Measurements from ENCODE around the gene PSMD14. TPM values are rescaled to one million over a fixed set of nuclear protein-coding genes. Genes with fewer than 3 reads are reported as not detected.

PSMD14 gene
- total RNA-seq, 2 experiments from 2014 or later, result 17.1 to 22.1 TPM

DNA sequence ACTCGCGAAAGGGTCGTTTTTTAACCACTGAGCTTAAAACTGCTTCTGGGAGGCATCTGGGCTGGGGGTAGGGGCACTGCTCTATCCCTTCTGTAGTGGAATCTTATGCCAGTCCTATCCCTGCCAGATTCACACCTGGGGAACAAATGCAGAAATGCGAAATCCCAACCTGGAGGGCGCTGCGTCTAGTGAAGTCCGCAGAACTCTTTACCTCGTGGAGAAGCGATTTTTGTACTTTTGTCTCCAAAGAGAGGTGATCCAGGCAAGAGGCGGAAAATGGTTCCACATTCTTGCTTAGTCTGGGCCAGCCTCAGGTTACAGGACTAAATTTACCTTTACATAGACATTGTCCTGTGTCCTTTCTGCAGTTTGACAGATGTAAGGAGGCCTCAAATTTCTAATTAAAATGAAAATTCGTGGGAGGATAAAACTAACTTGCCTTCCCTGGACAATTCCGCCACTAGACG is 118.3 kb downstream of the PSMD14 start:
- Mint-ChIP-seq H3K9me3 (peaks cover 2% of the 10 kb centered on the region), H3K27me3 (peaks cover 88% of the 10 kb centered on the region), H3K36me3 (ENCODE audit: low read depth) (no peaks in the 10 kb centered on the region), H3K4me1 (ENCODE audit: low read depth) (peaks cover 41% of the 10 kb centered on the region), H3K4me3 (peak overlapping the region; percentile 48), H3K27ac (no peak overlapping the region)
- Histone ChIP-seq H3K27me3 (ENCODE audit: control insufficient read depth in 1 of 2, insufficient read depth in 2 of 2, low read length in 2 of 2) (peaks cover 62 to 99% of the 10 kb centered on the region in 2 experiments), H3K9me3 (ENCODE audit: control insufficient read depth in 1 of 2, insufficient read depth in 1 of 2, low read length in 2 of 2) (peaks cover 10 to 25% of the 10 kb centered on the region in 2 experiments), H3K4me1 (ENCODE audit: insufficient read depth, low read length) (peaks cover 31% of the 10 kb centered on the region), H3K4me3 (ENCODE audit: low read length) (no peak overlapping the region), H3K36me3 (ENCODE audit: insufficient read depth, low read length) (no peaks in the 10 kb centered on the region), H3K27ac (ENCODE audit: low read depth in 1 of 2, low read length in 2 of 2) (no peak overlapping the region)
- DNase-seq, result no peak
- POLR2A ChIA-PET, result no interaction called here
- TF ChIP-seq, protein P1, sequence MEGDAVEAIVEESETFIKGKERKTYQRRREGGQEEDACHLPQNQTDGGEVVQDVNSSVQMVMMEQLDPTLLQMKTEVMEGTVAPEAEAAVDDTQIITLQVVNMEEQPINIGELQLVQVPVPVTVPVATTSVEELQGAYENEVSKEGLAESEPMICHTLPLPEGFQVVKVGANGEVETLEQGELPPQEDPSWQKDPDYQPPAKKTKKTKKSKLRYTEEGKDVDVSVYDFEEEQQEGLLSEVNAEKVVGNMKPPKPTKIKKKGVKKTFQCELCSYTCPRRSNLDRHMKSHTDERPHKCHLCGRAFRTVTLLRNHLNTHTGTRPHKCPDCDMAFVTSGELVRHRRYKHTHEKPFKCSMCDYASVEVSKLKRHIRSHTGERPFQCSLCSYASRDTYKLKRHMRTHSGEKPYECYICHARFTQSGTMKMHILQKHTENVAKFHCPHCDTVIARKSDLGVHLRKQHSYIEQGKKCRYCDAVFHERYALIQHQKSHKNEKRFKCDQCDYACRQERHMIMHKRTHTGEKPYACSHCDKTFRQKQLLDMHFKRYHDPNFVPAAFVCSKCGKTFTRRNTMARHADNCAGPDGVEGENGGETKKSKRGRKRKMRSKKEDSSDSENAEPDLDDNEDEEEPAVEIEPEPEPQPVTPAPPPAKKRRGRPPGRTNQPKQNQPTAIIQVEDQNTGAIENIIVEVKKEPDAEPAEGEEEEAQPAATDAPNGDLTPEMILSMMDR (IDR thresholded peaks at IDR 0.05), result no peak
- intact Hi-C loops (cut with DNase I, micrococcal nuclease), result no loop called here
- CTCF ChIA-PET, result no interaction called here
- no peak for ATAC-seq (ENCODE audit: poor library complexity)

DNA sequence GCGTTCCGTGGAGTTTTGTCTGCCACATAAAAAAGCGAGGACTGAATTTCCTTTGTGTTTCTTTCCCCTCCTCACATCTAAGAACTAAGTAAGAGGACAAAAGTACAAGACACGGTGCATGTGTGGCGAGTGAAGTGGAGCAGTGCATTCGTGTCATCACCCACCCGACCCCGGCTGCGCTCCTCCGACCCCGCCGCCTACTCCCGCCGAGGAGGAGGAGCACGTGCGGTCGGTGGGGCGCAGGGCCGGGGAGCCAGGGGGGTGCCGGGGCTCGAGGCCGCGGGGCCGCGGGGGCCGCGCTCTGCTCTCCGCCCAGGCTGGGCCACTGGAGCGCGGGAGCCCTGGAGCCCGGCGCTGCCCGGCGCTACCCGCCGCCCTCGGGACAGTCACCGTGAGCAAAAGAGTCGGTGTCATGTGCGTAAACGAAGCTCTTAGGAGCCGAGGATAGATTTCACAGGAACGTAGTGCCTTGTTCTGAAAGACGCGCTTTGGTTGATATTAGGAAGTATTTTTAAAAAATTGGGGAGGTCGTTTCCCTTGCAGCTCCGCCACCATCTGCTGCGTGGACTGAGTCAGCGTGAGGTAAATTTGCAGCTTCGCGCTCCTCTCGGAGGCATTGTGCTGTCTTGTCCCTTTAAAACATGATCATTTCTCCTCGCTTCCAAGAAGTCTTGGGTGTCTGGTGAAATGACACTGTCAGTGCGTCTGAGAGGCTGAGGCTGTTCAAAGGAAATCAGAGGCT is 118.9 kb downstream of the PSMD14 start:
- peak overlapping the region; percentile 5 for H3K4me3 ChIP-seq (ENCODE audit: low read length)
- Mint-ChIP-seq H3K27me3 (peaks cover 88% of the 10 kb centered on the region), H3K4me1 (ENCODE audit: low read depth) (peaks cover 40% of the 10 kb centered on the region), H3K9me3 (peaks cover 2% of the 10 kb centered on the region), H3K4me3 (peak overlapping the region; percentile 71), H3K36me3 (ENCODE audit: low read depth) (no peaks in the 10 kb centered on the region), H3K27ac (no peak overlapping the region)
- ATAC-seq (ENCODE audit: poor library complexity), result peak; percentile 24
- intact Hi-C loops (cut with DNase I, micrococcal nuclease), result no loop called here
- H3K27me3 ChIP-seq (ENCODE audit: control insufficient read depth in 1 of 2, insufficient read depth in 2 of 2, low read length in 2 of 2), result peaks cover 56 to 99% of the 10 kb centered on the region in 2 experiments
- peaks cover 31% of the 10 kb centered on the region for H3K4me1 ChIP-seq (ENCODE audit: insufficient read depth, low read length)
- no peak overlapping the region for H3K27ac ChIP-seq (ENCODE audit: low read depth in 1 of 2, low read length in 2 of 2)
- H3K9me3 ChIP-seq (ENCODE audit: control insufficient read depth in 1 of 2, insufficient read depth in 1 of 2, low read length in 2 of 2), result peaks cover 10 to 25% of the 10 kb centered on the region in 2 experiments
- TF ChIP-seq, protein P1 (IDR thresholded peaks at IDR 0.05), result no peak
- H3K36me3 ChIP-seq (ENCODE audit: insufficient read depth, low read length), result no peaks in the 10 kb centered on the region
- ChIA-PET POLR2A (no interaction called here), CTCF (no interaction called here)
- peak in 3 of 14 experiments; percentile 1 to 35 (median 24) for DNase-seq

DNA sequence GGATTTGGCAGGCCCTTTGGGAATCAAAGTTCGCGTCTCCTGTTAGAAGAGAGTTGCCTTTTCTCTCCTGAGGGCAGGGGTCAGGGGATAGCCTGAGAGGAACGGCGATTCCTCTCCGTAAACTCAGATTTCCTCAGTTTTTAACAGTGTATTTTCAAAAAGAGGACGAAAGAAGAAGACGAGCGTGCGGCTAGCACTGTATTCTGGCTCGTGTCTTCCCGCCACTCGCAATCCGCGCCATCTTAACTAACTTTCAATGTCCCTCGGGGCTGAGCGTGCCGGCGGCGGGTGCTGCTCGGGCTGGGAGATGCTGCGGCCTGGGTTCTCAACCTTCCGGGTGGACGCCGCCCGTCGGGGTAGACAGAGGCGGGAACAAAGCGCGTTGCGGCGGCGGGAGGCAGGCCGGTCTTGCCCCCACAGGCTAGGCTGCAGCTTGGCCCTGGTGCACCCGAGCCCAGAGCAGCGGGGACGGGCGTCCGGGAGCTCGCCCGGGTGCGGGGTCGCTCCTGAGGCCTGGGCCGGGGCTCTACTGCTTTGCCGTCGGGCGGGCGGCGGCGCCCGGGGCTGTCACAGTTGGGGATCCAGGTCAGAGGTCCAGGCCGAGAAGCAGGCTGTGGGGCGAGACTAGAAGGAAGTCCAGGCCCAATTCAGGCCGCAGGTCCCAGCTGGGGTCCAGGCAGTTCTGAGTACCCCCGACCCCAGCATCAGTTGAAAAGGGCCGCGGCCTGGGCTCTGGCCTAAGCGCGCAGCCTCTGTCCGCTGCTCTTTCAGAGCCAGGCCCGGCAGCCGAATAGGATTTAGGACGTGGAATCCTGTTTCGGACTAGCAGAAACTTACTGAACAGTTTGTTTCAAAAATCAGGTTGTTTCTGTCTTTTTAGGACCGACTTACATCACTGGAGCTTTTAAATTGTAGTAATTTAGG is 119.7 kb downstream of the PSMD14 start:
- peaks cover 31% of the 10 kb centered on the region for H3K4me1 ChIP-seq (ENCODE audit: insufficient read depth, low read length)
- ChIA-PET CTCF (no interaction called here), POLR2A (no interaction called here)
- DNase-seq (peak in 1 of 14 experiments; percentile 16), ATAC-seq (ENCODE audit: poor library complexity) (peak; percentile 39)
- H3K27me3 ChIP-seq (ENCODE audit: control insufficient read depth in 1 of 2, insufficient read depth in 2 of 2, low read length in 2 of 2), result peaks cover 47 to 95% of the 10 kb centered on the region in 2 experiments
- TF ChIP-seq, protein P1 (IDR thresholded peaks at IDR 0.05), result no peak
- H3K4me3 ChIP-seq (ENCODE audit: low read length), result peak overlapping the region; percentile 5
- peaks cover 32% of the 10 kb centered on the region for H3K4me1 Mint-ChIP-seq (ENCODE audit: low read depth)
- H3K36me3 ChIP-seq (ENCODE audit: insufficient read depth, low read length), result no peaks in the 10 kb centered on the region
- no peak overlapping the region for H3K27ac ChIP-seq (ENCODE audit: low read depth in 1 of 2, low read length in 2 of 2)
- peaks cover 87% of the 10 kb centered on the region for H3K27me3 Mint-ChIP-seq
- H3K9me3 Mint-ChIP-seq, result peaks cover 2% of the 10 kb centered on the region
- H3K27ac Mint-ChIP-seq, result no peak overlapping the region
- intact Hi-C loops (cut with DNase I, micrococcal nuclease), result no loop called here
- peak overlapping the region; percentile 71 for H3K4me3 Mint-ChIP-seq
- H3K9me3 ChIP-seq (ENCODE audit: control insufficient read depth in 1 of 2, insufficient read depth in 1 of 2, low read length in 2 of 2), result peaks cover 10 to 25% of the 10 kb centered on the region in 2 experiments
- H3K36me3 Mint-ChIP-seq (ENCODE audit: low read depth), result no peaks in the 10 kb centered on the region

Data from CD4-positive, alpha-beta T cell (primary cell).